IMR-90 (cell line): ENCODE measurements around the gene ATMIN. TPM values are rescaled to one million over a fixed set of nuclear protein-coding genes. Genes with fewer than 3 reads are reported as not detected.

Source experiments
- ATAC-seq: fragments of 200-7000 bp; cut with Tn5 transposase; 2 replicates; pipeline ENCODE4 v1.9.1; 2020; ENCODE audit warnings: low read depth, mild to moderate bottlenecking, moderate library complexity
- BruUV-seq: library from RNA; stranded (reverse); fragments of 400-500 nt; replicated peaks from 2 replicates; lab custom pipeline; 2021; lab: Mats Ljungman, UMichigan
- CTCF ChIA-PET: fragments of 300-600 bp; formaldehyde crosslinking; extraction: SDS; loops from one replicate; lab custom pipeline; 2021; ENCODE audit warnings: antibody characterized with exemption; lab: Yijun Ruan, JAX
- POLR2A ChIA-PET: fragments of 300-600 bp; sonication (Branson Sonifier 250); formaldehyde crosslinking; loops from one replicate; lab custom pipeline; 2022; ENCODE audit warnings: antibody characterized with exemption; ENCODE audit not compliant: unreplicated experiment; lab: Charles Lee
- DNase-seq: peaks from one replicate; pipeline ENCODE4 v3.0.0; 2013
- H2AFZ ChIP-seq: replicated peaks from 2 replicates; pipeline ENCODE3; 2013; ENCODE audit warnings: low read length, mild to moderate bottlenecking; ENCODE audit not compliant: poor library complexity
- H2AK5ac ChIP-seq: 2 replicates; pipeline ENCODE4 v1.6.1; 2013; ENCODE audit warnings: low read depth, low read length, inconsistent platforms
- H2AK9ac ChIP-seq: replicated peaks from 2 replicates; pipeline ENCODE3; 2013; ENCODE audit warnings: mild to moderate bottlenecking, low read depth, low read length, moderate library complexity; ENCODE audit not compliant: poor library complexity
- H2BK120ac ChIP-seq: 2 replicates; pipeline ENCODE4 v1.6.1; 2013; ENCODE audit warnings: low read depth, low read length, inconsistent platforms
- H2BK15ac ChIP-seq: 3 replicates; pipeline ENCODE4 v1.6.1; 2013; ENCODE audit warnings: low read depth, low read length, inconsistent platforms
- H2BK20ac ChIP-seq: 2 replicates; pipeline ENCODE4 v1.6.1; 2013; ENCODE audit warnings: low read depth, mild to moderate bottlenecking, inconsistent platforms, low read length, moderate library complexity
- H2BK5ac ChIP-seq: 2 replicates; pipeline ENCODE4 v1.6.1; 2013; ENCODE audit warnings: mild to moderate bottlenecking, low read depth, low read length, inconsistent platforms; ENCODE audit not compliant: poor library complexity, severe bottlenecking
- H3K14ac ChIP-seq: replicated peaks from 2 replicates; pipeline ENCODE4 v1.6.1; 2013; ENCODE audit warnings: low read depth, low read length, inconsistent platforms
- H3K18ac ChIP-seq: 2 replicates; pipeline ENCODE4 v1.6.1; 2013; ENCODE audit warnings: low read depth, low read length, control low read depth
- H3K23ac ChIP-seq: 2 replicates; pipeline ENCODE4 v1.6.1; 2013; ENCODE audit warnings: low read depth, low read length, inconsistent platforms
- H3K27ac ChIP-seq: 2 replicates; pipeline ENCODE4 v1.5.1; 2013; ENCODE audit warnings: mild to moderate bottlenecking, control low read depth, low read length; ENCODE audit not compliant: insufficient read depth
- H3K27me3 ChIP-seq: 2 replicates; pipeline ENCODE4 v1.6.1; 2013; ENCODE audit warnings: low read length; ENCODE audit not compliant: control insufficient read depth, insufficient read depth
- H3K36me3 ChIP-seq: 2 replicates; pipeline ENCODE4 v1.6.1; 2013; ENCODE audit warnings: low read length, mixed read lengths; ENCODE audit not compliant: control insufficient read depth, insufficient read depth
- H3K4ac ChIP-seq: 2 replicates; pipeline ENCODE4 v1.6.1; 2013; ENCODE audit warnings: low read depth, low read length, inconsistent platforms
- H3K4me1 ChIP-seq: 2 replicates; pipeline ENCODE4 v1.6.1; 2013; ENCODE audit warnings: low read length, mixed read lengths; ENCODE audit not compliant: control insufficient read depth, insufficient read depth
- H3K4me2 ChIP-seq: 2 replicates; pipeline ENCODE4 v1.6.1; 2013; ENCODE audit warnings: low read depth, mild to moderate bottlenecking, control low read depth, low read length, moderate library complexity
- H3K4me3 ChIP-seq: 2 replicates; pipeline ENCODE4 v1.5.1; 2013; ENCODE audit warnings: low read depth, mild to moderate bottlenecking, control low read depth, low read length, moderate library complexity; ENCODE audit not compliant: insufficient read depth
- H3K56ac ChIP-seq: 2 replicates; pipeline ENCODE4 v1.6.1; 2013; ENCODE audit warnings: low read length, inconsistent platforms; ENCODE audit not compliant: insufficient read depth; ENCODE audit errors: extremely low read depth
- H3K79me1 ChIP-seq, 2 experiments: 2 replicates each; pipeline ENCODE4 v1.6.1; 2013; ENCODE audit warnings: low read length in 2 of 2, inconsistent platforms in 1 of 2, low read depth in 1 of 2
- H3K9ac ChIP-seq: 2 replicates; pipeline ENCODE4 v1.6.1; 2013; ENCODE audit warnings: low read depth, low read length, control low read depth
- H3K9me1 ChIP-seq: 2 replicates; pipeline ENCODE4 v1.6.1; 2013; ENCODE audit warnings: low read length, inconsistent platforms; ENCODE audit not compliant: insufficient read depth
- H3K9me3 ChIP-seq: 2 replicates; pipeline ENCODE4 v1.6.1; 2013; ENCODE audit warnings: low read length; ENCODE audit not compliant: control insufficient read depth, insufficient read depth
- H4K20me1 ChIP-seq: 2 replicates; pipeline ENCODE4 v1.6.1; 2013; ENCODE audit warnings: low read length, inconsistent platforms; ENCODE audit not compliant: insufficient read depth
- H4K5ac ChIP-seq: 2 replicates; pipeline ENCODE4 v1.6.1; 2013; ENCODE audit warnings: mild to moderate bottlenecking, low read depth, low read length, control low read depth
- H4K8ac ChIP-seq, 2 experiments: 2 replicates each; pipeline ENCODE4 v1.6.1; 2013; ENCODE audit warnings: low read depth in 2 of 2, low read length in 2 of 2, control low read depth in 1 of 2, inconsistent platforms in 1 of 2
- H4K91ac ChIP-seq: 2 replicates; pipeline ENCODE4 v1.6.1; 2013; ENCODE audit warnings: low read depth, low read length, inconsistent platforms; ENCODE audit not compliant: insufficient read depth
- CEBPB ChIP-seq: IDR thresholded peaks from 2 replicates; pipeline ENCODE4 v1.6.1; 2012; ENCODE audit warnings: low read depth, low read length, improper control_type of control experiment
- MAZ ChIP-seq: IDR thresholded peaks from 2 replicates; pipeline ENCODE4 v1.6.1; 2012; ENCODE audit warnings: low read depth, mild to moderate bottlenecking, low read length, improper control_type of control experiment, moderate library complexity, borderline replicate concordance
- NFE2L2 ChIP-seq: fragments of 150-350 bp; IDR thresholded peaks from 2 replicates; pipeline ENCODE4 v1.6.1; 2016; ENCODE audit warnings: low read depth, mild to moderate bottlenecking, low read length
- WGBS, 2 experiments: methylation state at CpG; one replicate each; pipeline versions ENCODE4 v1.1.5 to v1.1.7; 2013; ENCODE audit warnings: missing lambda C conversion rate in 2 of 2; ENCODE audit not compliant: insufficient read length in 1 of 2; ENCODE audit errors: extremely low coverage in 2 of 2; 5-methylcytosine and 5-hydroxymethylcytosine counted together
- dilution Hi-C: fragments of 300-500 bp; cut with HindIII; formaldehyde crosslinking; loops from one replicate; pipeline ENCODE4 v1.14.3; 2018; ENCODE audit warnings: low sequenced_read_pairs; ENCODE audit not compliant: unreplicated experiment
- in situ Hi-C: fragments of 300-500 bp; cut with MboI; formaldehyde crosslinking; loops from 3 replicates; pipeline ENCODE4 v1.14.3; 2019; ENCODE audit warnings: low sequenced_read_pairs, inconsistent platforms, mixed read lengths
- intact Hi-C: fragments of 100-400 bp; cut with micrococcal nuclease; formaldehyde crosslinking; loops from 2 replicates; pipeline ENCODE4 v1.10.0; 2022
- polyA plus RNA-seq, 3 experiments: library from polyadenylated mRNA; depleted of rRNA; stranded (reverse); fragments of >200 nt; gene quantifications; 2 replicates each; pipeline ENCODE4 v1.2.3, GENCODE V29; 2012; ENCODE audit warnings: low replicate concordance in 1 of 3
- total RNA-seq: library from RNA; depleted of rRNA; stranded (reverse); fragments of >200 nt; gene quantifications from 2 replicates; pipeline ENCODE4 v1.2.3, GENCODE V29; 2012

The ATMIN gene
- total and polyA plus RNA-seq, 2 of the 4 experiments (the other 2 are of a cell fraction) = 15.8 to 45.9 TPM

GRCh38 chr16:81081014-81081413 lies 45.4 kb downstream of the ATMIN start:
- H3K9me3 ChIP-seq = no peaks in the 10 kb centered on the region
- H2BK15ac ChIP-seq = no peak overlapping the region
- 0 out of 2 replicates have a peak, but pooled peaks cover 4% of the 10 kb centered on the region for H3K9me1 ChIP-seq
- no peak overlapping the region for H3K4me2 ChIP-seq
- no peak overlapping the region for H2AK5ac ChIP-seq
- BruUV-seq = no TSS peak
- peaks cover 3% of the 10 kb centered on the region; the same call in 1 of the 2 replicates for H3K4me1 ChIP-seq
- POLR2A ChIA-PET = no interaction called here
- no peaks in the 10 kb centered on the region; the same call in 1 of the 2 replicates for H4K20me1 ChIP-seq
- H3K79me1 ChIP-seq = 0 out of 4 replicates have a peak, but pooled peaks cover 0 to 4% of the 10 kb centered on the region in 2 experiments
- H3K27ac ChIP-seq = no peak overlapping the region
- ATAC-seq = no peak
- H3K23ac ChIP-seq = no peak overlapping the region
- H2AFZ ChIP-seq = no peak overlapping the region
- no peak overlapping the region for H3K56ac ChIP-seq
- H3K4me3 ChIP-seq = no peak overlapping the region
- WGBS, 2 experiments = 93% methylated on average over 2 of the region's 4 CpGs; no CpG with 5 or more reads in 1 of the 2 experiments
- CTCF ChIA-PET = no interaction called here
- in situ Hi-C loops (no loop called here), dilution Hi-C loops (no loop called here), intact Hi-C loops (no loop called here)
- no peak overlapping the region for H3K4ac ChIP-seq
- no peak for DNase-seq
- no peak overlapping the region for H2BK120ac ChIP-seq
- H3K18ac ChIP-seq = no peak overlapping the region
- H3K27me3 ChIP-seq = no peaks in the 10 kb centered on the region
- no peak overlapping the region for H4K8ac ChIP-seq
- no peak overlapping the region for H4K91ac ChIP-seq
- no peak overlapping the region for H3K9ac ChIP-seq
- no peak overlapping the region for H3K14ac ChIP-seq
- H2BK20ac ChIP-seq = no peak overlapping the region
- H3K36me3 ChIP-seq = no peaks in the 10 kb centered on the region; the same call in 1 of the 2 replicates
- H4K5ac ChIP-seq = no peak overlapping the region
- no peak overlapping the region for H2AK9ac ChIP-seq
- TF ChIP-seq CEBPB (peak; percentile 82), MAZ (no peak), NFE2L2 (no peak)
- no peak overlapping the region for H2BK5ac ChIP-seq
